ENCODE data around the gene CYSLTR2. TPM values are rescaled to one million over a fixed set of nuclear protein-coding genes. Genes with fewer than 3 reads are reported as not detected.
"Not testable (repeated sequence)": the region's sequence is repeated elsewhere in the genome, so short reads cannot be mapped to it uniquely, and the experiment has no call there.

The CYSLTR2 gene
- total RNA-seq, 1 experiment from 2014 or later, result not detected

DNA sequence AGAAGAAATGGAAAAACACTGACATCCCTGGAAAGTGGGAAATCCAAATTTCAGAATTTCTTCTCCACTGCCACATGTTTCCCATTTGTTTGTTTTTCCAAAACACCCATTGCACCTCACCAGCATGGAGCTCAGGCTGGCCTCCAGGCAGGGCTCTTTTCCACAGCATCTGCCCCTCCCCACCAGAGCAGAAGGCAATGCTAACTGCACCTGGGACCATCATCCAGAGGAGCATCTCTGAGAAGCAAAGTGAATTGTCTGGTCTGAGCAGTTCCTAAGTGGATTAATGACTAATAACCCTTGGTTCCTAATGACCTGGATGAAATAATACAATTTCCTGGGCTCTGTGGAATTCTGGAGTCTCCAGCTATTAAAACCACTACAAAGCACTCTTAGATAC, 8.8 kb upstream of the CYSLTR2 start:
- no peak for DNase-seq (ENCODE audit: low read depth)

DNA sequence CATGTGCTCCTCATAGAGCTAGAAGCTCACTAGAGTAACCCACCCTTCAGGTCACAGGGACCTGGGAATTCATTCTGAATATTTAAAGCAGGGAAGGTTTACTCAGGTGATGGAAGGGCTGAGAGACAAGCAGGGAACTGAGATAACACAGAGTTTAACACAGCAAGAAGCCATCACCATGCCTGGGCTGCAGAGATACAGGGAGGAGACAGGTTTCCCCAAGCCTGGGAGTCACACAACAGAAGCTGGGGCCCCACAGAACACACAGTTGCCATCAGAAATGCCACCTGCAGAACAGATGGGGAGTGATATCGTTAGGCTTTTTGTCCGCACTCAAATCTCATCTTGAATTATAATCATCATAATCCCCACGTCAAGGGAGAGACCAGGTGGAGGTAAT, 7.9 kb upstream of the CYSLTR2 start:
- DNase-seq (ENCODE audit: low read depth), result no peak

DNA sequence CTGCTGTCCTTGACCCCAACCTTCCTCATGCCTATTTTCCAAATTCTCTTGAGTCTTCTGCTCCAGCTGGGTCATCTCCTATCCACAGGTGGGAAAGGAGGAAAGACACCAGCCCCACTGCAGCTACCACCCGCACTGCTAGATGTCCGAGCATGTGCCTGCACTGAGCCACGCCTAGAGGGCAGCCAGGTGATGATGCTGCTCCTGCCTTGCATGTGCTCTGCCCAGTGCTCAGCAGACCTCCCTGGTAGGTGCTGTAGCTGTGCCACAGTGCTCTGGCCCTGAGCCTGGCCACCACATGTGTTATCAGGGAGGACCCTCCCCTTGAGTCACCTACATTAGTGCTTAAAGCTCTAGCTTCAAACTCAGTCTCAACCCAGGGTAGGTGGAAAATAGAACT, 6.9 kb upstream of the CYSLTR2 start:
- no peak for DNase-seq (ENCODE audit: low read depth)

DNA sequence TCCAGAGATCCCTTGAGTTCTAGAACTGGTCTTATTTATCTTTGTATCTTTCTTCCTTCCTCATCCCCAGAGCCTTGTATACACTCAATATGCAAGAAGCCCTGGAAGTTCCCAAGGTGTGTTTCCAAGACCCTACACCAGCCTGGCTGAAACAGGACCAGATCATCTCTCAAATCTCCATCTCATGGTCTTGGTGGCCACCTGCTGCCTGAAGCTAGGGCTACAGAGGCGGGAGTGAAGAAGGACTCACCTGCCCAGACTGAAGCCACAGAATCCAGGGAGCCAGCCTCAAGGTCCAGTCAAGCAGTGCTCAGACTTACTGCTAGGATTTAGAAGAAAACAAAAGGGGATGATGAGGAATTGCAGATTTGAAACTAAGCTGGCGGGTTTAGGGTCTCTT, 6.1 kb upstream of the CYSLTR2 start:
- DNase-seq (ENCODE audit: low read depth), result no peak

DNA sequence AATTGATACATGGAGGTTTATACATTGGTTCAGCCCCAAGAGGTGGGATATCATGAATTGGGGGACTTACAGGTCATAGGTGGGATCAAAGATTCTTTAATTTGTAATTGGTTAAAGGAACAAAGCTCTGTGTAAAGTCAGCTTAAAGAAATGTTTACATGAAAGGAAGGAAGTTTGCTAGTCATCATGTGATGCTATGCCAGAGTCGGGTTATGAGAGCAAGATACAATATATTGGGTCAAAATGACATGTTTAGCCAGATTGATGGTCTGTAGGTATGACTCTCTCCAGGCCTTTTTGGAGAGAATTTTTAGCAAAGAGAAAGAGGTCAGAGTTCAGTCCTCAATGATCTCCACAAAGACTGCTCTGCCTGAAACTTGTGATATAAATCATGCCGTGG, 5.3 kb upstream of the CYSLTR2 start:
- DNase-seq (ENCODE audit: low read depth), result no peak

DNA sequence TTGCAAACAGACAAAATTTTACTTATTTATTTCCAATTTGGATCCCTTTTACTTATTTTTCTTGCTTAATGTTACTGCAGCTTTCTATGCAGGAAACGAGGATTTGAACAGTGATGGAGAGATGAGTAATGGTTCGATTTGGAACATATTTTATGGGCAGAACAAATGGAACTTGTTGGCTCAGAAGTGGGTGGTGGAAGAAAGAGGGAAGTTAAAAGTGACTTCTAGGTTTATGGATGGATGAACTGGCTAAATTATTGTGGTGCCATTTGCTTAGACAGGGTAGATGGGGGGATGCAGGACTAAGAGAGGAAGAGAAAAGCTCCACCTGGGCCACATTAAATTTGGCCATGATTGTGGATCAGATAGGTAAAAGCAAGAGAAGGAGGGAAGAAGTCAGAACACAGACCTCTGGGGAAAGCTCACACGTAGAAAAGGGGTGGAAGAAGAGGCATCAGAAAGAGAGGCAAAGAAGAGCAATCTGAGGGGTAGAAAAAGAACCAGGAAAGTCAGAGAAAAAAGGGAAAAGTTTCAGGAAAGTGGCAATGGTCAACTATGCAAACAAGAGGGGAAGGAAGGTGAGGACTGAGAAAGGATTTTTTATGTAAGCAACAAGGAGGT, 768 bp upstream of the CYSLTR2 start:
- DNase-seq (ENCODE audit: low read depth), result no peak

DNA sequence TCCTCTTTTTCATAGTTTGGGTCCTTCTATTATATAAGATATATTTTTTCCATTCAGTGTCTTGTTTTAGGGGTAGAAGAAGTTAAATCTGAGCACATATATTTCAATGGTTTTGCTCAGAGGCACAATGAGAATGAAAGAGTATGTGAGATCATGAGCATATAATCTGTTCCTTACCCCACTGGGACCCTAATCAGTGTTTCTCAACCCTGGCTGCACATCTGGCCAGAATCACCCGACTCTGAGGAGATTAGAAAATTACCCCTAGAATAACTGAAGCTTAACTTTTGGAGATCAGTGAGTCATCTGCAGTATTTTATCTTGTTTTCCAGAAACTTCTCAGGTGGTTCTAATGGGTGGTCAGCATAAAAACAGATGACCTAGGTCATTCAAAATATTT, 782 bp downstream of the CYSLTR2 start:
- no peak for DNase-seq (ENCODE audit: low read depth)

DNA sequence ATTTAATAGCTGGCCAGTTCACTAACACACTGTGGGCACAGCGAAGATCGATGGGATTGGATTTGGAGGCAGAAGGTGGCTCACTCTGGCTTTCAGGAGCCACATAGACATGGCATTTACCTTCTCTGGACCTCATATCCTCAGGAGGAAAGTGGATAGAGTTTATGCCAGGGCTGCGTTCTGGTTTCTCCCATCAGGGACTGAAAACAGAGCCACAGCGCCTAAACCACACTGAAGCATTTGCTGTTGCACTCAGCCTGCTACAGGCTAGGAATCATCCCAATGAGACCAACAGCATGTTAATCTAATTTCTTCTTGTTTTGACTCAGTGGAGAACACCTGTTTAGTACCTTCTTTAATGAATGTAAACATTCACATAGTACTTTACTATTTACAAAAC, 1.6 kb downstream of the CYSLTR2 start:
- DNase-seq (ENCODE audit: low read depth), result no peak

DNA sequence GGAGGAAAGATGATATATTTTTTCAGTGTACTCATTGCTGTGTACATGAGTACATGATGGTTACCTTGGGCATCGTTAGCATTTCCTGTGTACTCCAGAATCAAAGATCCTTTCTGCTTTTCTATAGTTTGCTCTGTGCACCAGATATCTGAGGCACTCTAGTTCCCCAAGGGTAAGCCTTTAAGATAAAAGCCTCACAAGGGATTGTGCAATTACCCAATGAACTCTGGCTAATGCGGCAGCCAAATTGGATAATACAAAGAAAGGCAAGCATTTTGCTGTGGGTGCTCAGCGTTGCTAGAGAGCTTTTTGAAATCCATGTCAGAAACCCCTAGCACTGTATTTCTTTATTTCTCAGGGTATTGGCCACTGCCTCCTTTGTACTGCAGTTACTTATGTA, 2.9 kb downstream of the CYSLTR2 start:
- no peak for DNase-seq (ENCODE audit: low read depth)

DNA sequence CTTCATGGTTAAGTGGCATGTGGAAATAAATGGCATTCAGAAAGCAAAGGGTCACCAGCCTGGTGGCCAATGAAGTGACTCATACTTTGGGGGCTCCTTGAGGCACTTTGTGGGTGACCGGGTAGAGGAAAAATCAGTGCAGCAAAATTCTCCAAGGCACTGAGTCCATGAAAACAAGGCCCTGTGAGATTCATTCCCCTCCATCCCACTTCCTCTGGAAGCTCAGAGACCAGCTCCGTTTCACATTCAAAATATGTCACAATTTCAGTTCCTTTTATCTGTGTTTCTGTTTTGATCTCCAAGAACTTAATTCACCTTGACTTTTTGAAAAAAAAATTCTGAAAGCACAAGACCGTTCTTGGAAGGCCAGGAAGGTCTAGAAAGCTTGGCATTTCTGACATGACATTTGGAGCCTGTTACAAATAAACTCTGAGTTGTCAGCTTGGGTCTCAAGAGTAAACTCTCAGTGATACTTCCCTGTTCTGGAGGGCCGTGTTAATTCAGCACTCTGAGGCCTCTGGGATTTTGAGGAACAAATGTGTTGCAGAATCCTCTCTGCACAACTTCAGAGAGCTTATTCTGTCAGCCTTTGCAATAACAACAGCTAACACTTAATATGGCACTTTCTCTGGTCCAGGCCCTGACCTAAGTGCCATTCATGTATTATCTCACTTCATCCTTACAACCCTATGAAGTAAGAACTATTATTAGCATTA, 6.8 kb downstream of the CYSLTR2 start:
- DNase-seq (ENCODE audit: low read depth), result no peak

DNA sequence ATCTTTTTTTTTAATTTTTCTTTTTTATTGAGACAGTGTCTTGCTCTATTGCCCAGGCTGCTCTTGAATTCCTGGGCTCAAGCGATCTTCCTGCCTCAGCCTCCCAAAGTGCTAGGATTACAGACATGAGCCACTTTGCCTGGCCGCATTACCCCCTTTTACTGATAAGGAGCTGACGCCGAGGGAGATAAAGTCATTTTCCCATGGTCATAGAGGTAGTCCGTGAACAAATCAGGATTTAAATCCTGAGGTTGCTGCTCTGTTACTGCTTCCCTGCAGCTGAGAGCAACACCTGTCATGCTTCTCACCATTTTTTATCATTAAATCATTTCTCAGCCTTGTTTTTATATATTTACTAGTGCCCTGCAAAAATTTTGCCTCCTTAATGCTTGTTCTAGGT, 7.4 kb downstream of the CYSLTR2 start:
- no peak for DNase-seq (ENCODE audit: low read depth)

DNA sequence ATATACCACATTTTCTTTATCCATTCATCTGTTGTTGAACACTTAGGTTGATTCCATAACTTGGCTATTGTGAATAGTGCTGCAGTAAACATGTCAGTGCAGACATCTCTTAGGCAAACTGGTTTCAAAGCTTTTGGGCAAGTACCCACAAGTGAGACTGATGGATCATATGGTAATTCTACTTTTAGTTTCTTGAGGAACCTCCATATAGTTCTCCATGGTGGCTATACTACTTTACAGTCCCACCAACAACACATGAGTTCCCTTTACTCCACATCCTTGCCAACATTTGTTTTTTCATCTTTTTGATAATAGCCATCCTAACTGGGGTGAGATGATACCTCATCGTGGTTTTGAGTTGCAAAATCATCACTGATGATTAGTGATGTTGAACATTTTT, 8.5 kb downstream of the CYSLTR2 start:
- no peak for DNase-seq (ENCODE audit: low read depth)

DNA sequence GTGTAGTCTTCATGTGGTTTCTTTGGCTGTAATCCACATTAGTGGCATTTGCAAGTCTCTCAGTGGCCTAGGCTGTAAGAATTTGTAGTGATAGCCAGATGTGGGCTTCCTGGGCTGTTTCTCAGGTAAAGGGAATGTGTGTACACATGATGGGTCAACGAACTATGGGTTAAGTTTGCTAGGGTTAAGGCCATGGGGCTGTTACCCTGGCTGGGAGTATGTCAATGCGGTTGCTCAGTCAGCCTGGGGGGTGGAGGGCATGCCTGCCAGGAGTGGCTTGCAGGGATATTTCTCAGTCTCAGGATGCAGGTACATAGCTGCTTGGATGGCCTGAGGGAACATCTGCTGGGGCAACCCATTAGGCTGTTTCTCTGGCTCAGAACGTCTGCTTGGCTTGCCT, 13.4 kb downstream of the CYSLTR2 start:
- DNase-seq (ENCODE audit: low read depth), result no peak

DNA sequence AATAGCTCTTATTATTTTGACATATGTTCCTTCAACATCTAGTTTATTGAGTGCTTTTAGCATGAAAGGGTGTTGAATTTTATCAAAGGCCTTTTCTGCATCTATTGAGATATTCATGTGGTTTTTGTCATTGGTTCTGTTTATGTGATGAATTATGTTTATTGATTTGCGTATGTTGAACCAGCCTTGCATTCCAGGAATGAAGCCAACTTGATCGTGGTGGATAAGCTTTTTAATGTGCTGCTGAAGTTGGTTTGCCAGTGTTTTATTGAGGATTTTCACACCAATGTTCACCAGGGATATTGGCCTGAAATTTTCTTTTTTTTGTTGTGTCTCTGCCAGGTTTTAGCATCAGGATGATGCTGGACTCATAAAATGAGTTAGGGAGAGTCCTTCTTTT, 17.7 kb downstream of the CYSLTR2 start:
- not testable (repeated sequence) for DNase-seq (ENCODE audit: low read depth)

DNA sequence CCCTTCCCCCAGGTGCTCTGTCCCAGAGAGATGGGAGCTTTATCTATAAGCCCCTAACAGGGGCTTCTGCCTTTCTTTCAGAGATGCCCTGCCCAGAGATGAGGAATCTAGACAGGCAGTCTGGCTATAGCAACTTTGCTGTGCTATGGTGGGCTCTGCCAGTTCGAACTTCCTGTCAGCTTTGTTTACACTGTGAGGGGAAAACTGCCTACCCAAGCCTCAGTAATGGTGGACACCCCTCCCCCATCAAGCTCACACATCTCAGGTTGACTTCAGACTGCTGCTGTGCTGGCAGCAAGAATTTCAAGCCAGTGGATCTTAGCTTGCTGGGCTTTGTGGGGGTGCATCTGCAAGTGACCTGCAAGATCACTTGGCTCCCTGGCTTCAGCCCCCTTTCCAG, 21.5 kb downstream of the CYSLTR2 start:
- DNase-seq (ENCODE audit: low read depth), result no peak

DNA sequence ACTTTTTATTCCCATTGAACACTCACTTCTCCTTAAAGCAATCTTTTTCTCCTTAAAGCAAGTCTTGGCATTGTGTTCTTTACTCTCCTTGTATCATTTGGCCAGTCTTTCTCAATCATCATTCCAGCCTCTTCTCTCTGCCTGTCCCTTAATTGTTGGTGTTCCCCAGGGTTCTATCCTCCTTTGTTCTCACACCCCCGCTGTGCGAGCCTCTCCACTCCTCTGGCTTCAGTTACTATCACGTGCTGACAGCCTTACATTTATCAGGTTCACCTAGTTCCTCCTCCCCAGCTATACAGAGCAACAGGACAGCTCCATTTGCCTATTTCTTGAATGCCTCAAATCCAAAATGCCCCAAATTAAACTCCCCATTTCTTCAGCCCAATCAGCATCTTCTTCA, 24.6 kb downstream of the CYSLTR2 start:
- no peak for DNase-seq (ENCODE audit: low read depth)

DNA sequence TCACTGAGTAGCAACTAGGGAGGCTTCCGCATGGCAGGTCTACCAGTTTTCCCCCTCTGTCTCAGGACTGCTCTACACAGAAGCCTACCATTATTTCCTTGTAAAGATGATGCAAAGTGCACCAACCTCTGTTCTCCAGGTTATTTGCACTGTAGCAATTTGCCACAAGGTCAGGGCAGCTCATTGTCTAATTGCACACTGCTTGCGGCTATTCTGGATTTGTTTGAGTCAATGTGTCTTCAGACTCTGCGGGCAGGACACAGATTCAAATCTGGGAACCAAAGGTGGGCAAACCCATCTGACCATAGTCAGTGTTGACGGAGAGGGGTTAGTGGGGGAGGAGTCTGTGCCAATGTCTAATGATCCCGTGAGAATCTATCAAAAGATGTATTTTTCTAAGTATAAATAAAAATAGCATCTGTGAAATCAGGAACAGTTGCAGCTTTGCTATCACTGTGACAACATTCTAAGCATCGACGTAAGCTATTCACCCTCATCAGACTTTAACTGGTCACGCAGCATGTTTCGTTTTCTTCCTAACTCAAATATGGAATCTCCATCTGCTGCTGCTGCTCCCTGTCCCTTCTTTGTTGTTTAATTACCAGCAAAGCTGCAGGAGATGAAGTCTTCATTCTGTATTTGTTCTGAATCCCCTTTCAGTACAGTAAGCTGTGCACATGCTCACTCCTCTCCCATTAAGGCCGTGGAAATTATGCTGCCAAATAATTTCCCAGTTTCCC, 26.4 kb downstream of the CYSLTR2 start:
- DNase-seq (ENCODE audit: low read depth), result no peak

DNA sequence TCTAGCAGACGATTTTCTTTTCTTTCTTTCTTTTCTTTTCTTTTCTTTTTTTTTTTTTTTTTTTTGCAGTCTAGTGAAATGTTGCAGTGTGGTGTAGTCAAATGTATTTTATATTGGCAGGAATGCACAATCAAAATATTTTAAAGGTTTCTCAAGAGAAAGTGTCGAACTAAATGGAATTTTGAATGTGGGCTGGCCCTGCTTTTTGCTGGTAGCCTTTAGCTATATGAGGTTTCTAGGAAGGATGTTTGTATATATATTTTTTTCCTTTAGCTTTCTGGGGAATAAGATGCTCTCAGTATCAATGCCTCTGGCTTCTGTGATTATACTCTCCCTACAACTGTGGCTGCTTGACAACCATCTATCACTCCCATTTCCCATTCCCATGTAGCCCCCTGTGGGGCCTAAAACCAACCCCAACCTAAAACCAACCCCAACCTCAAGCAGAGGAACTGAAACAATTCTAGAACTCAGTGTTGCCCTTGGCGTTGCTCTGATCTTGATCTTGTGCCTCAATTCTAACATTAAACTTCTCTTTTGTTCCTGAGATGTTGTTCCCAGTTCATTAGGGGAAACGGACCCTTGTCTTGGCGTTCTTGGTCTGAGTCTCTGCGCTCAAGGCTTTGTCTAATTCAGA, 27.1 kb downstream of the CYSLTR2 start:
- DNase-seq (ENCODE audit: low read depth), result no peak

DNA sequence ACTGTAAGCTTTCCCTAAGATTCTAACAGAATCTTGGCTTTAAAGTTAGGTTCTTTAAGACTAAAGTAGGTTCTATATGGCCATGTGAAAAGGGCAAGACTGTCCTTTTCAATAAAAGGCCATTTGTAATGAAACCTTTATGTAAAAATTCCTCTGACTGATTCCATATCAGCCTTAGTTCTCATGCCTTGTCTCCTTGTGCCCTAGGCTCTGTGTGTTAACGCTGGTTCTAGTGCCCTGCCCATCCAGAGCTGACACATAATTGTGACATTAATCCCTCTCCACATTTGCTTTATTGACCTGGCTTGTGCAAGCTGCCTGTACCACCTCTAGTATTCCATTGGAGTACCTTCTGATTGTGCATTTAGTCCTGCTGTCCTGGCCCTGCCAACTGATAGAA, 28.2 kb downstream of the CYSLTR2 start:
- DNase-seq (ENCODE audit: low read depth), result no peak

DNA sequence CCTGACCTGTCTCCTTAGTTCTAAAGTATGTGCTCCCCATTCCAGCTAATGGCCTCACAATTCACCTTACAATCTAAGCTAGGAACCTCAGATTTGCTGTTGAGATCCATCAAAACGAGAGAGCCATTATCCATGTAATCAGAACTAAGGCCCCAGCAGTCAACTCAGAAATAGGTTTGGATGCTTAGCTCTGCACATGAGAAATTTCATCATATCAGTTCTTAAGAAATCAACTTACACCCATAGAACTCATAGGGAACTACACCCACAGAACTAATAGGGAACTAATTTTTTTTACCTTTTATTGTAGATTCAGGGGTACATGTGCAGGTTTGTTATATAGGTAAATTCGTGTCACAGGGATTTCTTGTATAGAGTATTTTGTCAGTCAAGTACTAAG, 28.7 kb downstream of the CYSLTR2 start:
- no peak for DNase-seq (ENCODE audit: low read depth)

DNA sequence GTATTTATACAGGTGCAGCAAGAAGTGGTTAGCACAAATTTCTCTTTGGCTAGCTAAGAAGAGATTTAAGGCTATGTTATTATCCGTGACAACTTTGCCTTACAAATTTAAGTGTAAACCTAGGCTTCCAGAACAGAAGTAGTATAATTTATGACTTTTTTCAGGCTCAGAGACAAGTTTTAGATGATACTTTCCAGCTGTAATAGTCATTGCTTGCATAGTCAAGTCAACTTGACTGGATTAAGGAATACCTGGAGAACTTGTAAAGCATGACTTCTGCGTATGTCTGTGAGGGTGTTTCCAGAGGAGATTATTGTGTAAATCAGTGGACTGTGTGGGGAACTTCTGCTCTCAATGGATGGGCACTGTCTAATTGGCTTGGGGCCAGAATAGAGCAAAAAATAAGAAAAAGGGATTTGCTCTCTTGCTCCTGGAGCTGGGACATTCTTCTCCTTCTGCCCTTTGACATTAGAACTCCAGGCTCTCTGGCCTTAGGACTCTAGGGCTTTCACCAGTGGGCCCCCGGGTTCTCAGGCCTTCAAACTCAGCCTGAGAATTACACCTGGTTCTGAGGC, 33.0 kb downstream of the CYSLTR2 start:
- DNase-seq (ENCODE audit: low read depth), result no peak

DNA sequence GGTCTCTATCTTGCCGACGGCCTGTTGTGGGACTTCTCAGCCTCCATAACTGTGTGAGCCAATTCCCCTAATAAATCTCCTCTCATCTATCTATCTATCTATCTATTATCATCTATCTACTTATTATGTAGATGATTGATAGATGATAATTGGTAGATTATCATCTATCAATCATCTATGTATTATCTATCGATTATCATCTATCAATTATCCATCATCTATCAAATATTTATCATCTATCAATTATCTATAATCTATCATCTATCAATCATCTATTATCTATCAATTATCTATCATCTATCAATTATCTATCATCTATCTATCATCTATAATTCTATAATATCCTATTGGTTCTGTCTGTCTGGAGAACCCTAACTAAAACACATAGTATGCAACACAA, 33.5 kb downstream of the CYSLTR2 start:
- no peak for DNase-seq (ENCODE audit: low read depth)

Measured in Daoy (cell line).